Endothelial cell of umbilical vein (primary cell): Measurements from ENCODE around the gene DCPS. TPM values are rescaled to one million over a fixed set of nuclear protein-coding genes. Genes with fewer than 3 reads are reported as not detected.

Experiments used
- BruUV-seq: library from RNA; stranded (reverse); fragments of 400-500 nt; replicated peaks from 2 replicates; lab custom pipeline; 2021; lab: Mats Ljungman, UMichigan
- CTCF ChIA-PET: fragments of 300-600, 350-600 bp; sonication (Branson Sonifier 250); formaldehyde crosslinking; loops from one replicate; lab custom pipeline; 2021; ENCODE audit warnings: antibody characterized with exemption, inconsistent platforms; lab: Charles Lee
- POLR2A ChIA-PET: fragments of 300-600, 350-600 bp; sonication (Branson Sonifier 250); formaldehyde crosslinking; loops from one replicate; lab custom pipeline; 2021; ENCODE audit warnings: antibody characterized with exemption, inconsistent platforms; lab: Charles Lee
- DNase-seq: peaks from one replicate; pipeline ENCODE4 v3.0.0-alpha.2; 2011; ENCODE audit warnings: low read depth, low spot score
- FAIRE-seq: peaks from 2 replicates; lab custom pipeline; 2011; peaks lifted over from hg19 to GRCh38; lab: Jason Lieb, UNC
- H2AFZ ChIP-seq: 2 replicates; pipeline ENCODE4 v1.6.0; 2012; ENCODE audit warnings: low read depth, low read length, control low read depth, inconsistent platforms
- H3K27ac ChIP-seq: 2 replicates; pipeline ENCODE4 v1.5.1; 2011; ENCODE audit warnings: low read depth, mild to moderate bottlenecking, control low read depth, low read length, moderate library complexity; ENCODE audit not compliant: insufficient read depth
- H3K27me3 ChIP-seq, 2 experiments: 2 replicates each; pipeline versions ENCODE4 v1.6.0 to v1.6.1; 2011; ENCODE audit warnings: low read length in 2 of 2, mixed read lengths in 1 of 2; ENCODE audit not compliant: control insufficient read depth in 2 of 2, insufficient read depth in 2 of 2
- H3K36me3 ChIP-seq, 2 experiments: 2 replicates in 1 of 2; 3 replicates in 1 of 2; pipeline ENCODE4 v1.5.1; 2011; ENCODE audit warnings: low read length in 2 of 2, mild to moderate bottlenecking in 1 of 2, moderate library complexity in 1 of 2; ENCODE audit not compliant: control insufficient read depth in 2 of 2, insufficient read depth in 2 of 2; ENCODE audit errors: extremely low read depth in 1 of 2
- H3K4me1 ChIP-seq: 3 replicates; pipeline ENCODE4 v1.5.1; 2011; ENCODE audit warnings: mild to moderate bottlenecking, low read length; ENCODE audit not compliant: control insufficient read depth, insufficient read depth; ENCODE audit errors: extremely low read depth
- H3K4me2 ChIP-seq: 2 replicates; pipeline ENCODE4 v1.6.1; 2011; ENCODE audit warnings: low read length, control low read depth, mixed read lengths; ENCODE audit not compliant: insufficient read depth
- H3K4me3 ChIP-seq, 3 experiments: fragments of 200-600 bp in 1 of 3; sonication (generic), shearing (Covaris generic) in 1 of 3; replicated peaks in 1 of 3; 2 replicates each; pipeline ENCODE4 v1.5.1; 2011 to 2016; ENCODE audit warnings: control low read depth in 3 of 3, low read length in 3 of 3, mild to moderate bottlenecking in 2 of 3, inconsistent platforms in 1 of 3, low read depth in 1 of 3, moderate library complexity in 1 of 3; ENCODE audit not compliant: insufficient read depth in 1 of 3
- H3K79me2 ChIP-seq: 2 replicates; pipeline ENCODE4 v1.6.0; 2012; ENCODE audit warnings: low read length, inconsistent platforms; ENCODE audit not compliant: control insufficient read depth, insufficient read depth
- H3K9ac ChIP-seq: replicated peaks from 2 replicates; pipeline ENCODE3; 2011; ENCODE audit warnings: low read length, control low read depth; ENCODE audit not compliant: insufficient read depth; ENCODE audit errors: extremely low read depth
- H3K9me1 ChIP-seq: replicated peaks from 3 replicates; pipeline ENCODE4 v1.6.0; 2011; ENCODE audit warnings: mild to moderate bottlenecking, low read length; ENCODE audit not compliant: control insufficient read depth, insufficient read depth; ENCODE audit errors: extremely low read depth
- H3K9me3 ChIP-seq: replicated peaks from 2 replicates; pipeline ENCODE4 v1.5.1; 2012; ENCODE audit warnings: low read length, inconsistent platforms; ENCODE audit not compliant: control insufficient read depth, insufficient read depth
- H4K20me1 ChIP-seq: replicated peaks from 2 replicates; pipeline ENCODE3; 2011; ENCODE audit warnings: mild to moderate bottlenecking, low read length; ENCODE audit not compliant: control insufficient read depth, insufficient read depth; ENCODE audit errors: extremely low read depth
- EZH2 ChIP-seq: IDR thresholded peaks from 2 replicates; pipeline ENCODE4 v1.6.1; 2012; ENCODE audit warnings: borderline replicate concordance, low read depth, mild to moderate bottlenecking, moderate library complexity, low read length, inconsistent platforms; ENCODE audit not compliant: severe bottlenecking
- FOS ChIP-seq: IDR thresholded peaks from 2 replicates; pipeline ENCODE4 v1.6.1; 2011; ENCODE audit warnings: mild to moderate bottlenecking, low read length, moderate library complexity, borderline replicate concordance; ENCODE audit not compliant: insufficient read depth
- GATA2 ChIP-seq: IDR thresholded peaks from 2 replicates; pipeline ENCODE4 v1.7.0; 2011; ENCODE audit warnings: low read depth, mild to moderate bottlenecking, moderate library complexity, mixed read lengths, low read length; ENCODE audit not compliant: insufficient read length, insufficient read depth
- JUN ChIP-seq: IDR thresholded peaks from 2 replicates; pipeline ENCODE4 v1.6.1; 2011; ENCODE audit warnings: borderline replicate concordance, low read depth; ENCODE audit not compliant: insufficient read length, insufficient read depth
- MAX ChIP-seq: IDR thresholded peaks from 2 replicates; pipeline ENCODE4 v1.6.1; 2011; ENCODE audit not compliant: insufficient read depth, insufficient read length
- MYC ChIP-seq: IDR thresholded peaks from one replicate; pipeline ENCODE4 v1.6.1; 2011; ENCODE audit warnings: mild to moderate bottlenecking, low read depth, low read length
- POLR2A ChIP-seq: IDR thresholded peaks from 2 replicates; pipeline ENCODE4 v1.6.1; 2012; ENCODE audit warnings: low read depth, mild to moderate bottlenecking, control low read depth, low read length
- POLR2AphosphoS5 ChIP-seq: IDR thresholded peaks from 2 replicates; pipeline ENCODE4 v1.6.1; 2012; ENCODE audit warnings: low read depth, mild to moderate bottlenecking, control low read depth, low read length, moderate library complexity; ENCODE audit not compliant: insufficient read depth
- dilution Hi-C: fragments of 300-500 bp; cut with MboI; formaldehyde crosslinking; loops from one replicate; pipeline ENCODE4 v1.15.0; 2019; ENCODE audit warnings: low sequenced_read_pairs; ENCODE audit not compliant: extremely low pct_ligation_motif_present
- intact Hi-C: fragments of 100-400 bp; cut with micrococcal nuclease; formaldehyde crosslinking; loops from one replicate; pipeline ENCODE4 v1.10.0; 2022
- polyA plus RNA-seq, 4 experiments: library from polyadenylated mRNA; depleted of rRNA in 3 of 4; stranded (reverse) in 3 of 4; unstranded in 1 of 4; fragments of >200 nt; gene quantifications; 2 replicates each; pipeline versions ENCODE4 v1.2.1 to v1.2.3, GENCODE V29; 2011 to 2012; ENCODE audit warnings: missing spikeins in 1 of 4
- total RNA-seq: library from RNA; stranded (reverse); gene quantifications from 2 replicates; pipeline ENCODE4 v1.2.3, GENCODE V29; 2021
- TF ChIP-seq, protein P1 (sequence below), 2 donors: IDR thresholded peaks; 1 replicate in 1 of 2; 2 replicates in 1 of 2; pipeline ENCODE4 v1.5.1; 2011; ENCODE audit warnings: low read length in 2 of 2, mild to moderate bottlenecking in 2 of 2, moderate library complexity in 2 of 2, control low read depth in 1 of 2, inconsistent platforms in 1 of 2, low read depth in 1 of 2; ENCODE audit not compliant: insufficient read depth in 1 of 2; ENCODE audit errors: extremely low read depth in 1 of 2

The DCPS gene
- total and polyA plus RNA-seq, 2 donors (not counting 3 experiments of a cell fraction or from before 2014, with no cell fraction given) = 19.6 to 36.0 TPM

GRCh38 chr11:126391970-126392632, 88.2 kb downstream of the DCPS start:
- dilution Hi-C loops (no loop called here), intact Hi-C loops (loop anchor here (1.0 kb wide), 1 partner anchor 82 kb away; no protein-coding TSS in a partner anchor)
- no TSS peak for BruUV-seq
- H3K36me3 ChIP-seq = no peaks in the 10 kb centered on the region
- H3K9ac ChIP-seq = no peak overlapping the region
- no peaks in the 10 kb centered on the region for H3K27me3 ChIP-seq
- no peaks in the 10 kb centered on the region for H3K4me1 ChIP-seq
- no peak overlapping the region for H3K4me3 ChIP-seq
- POLR2A ChIA-PET = no interaction called here
- H3K9me1 ChIP-seq = no peaks in the 10 kb centered on the region
- no peak overlapping the region for H2AFZ ChIP-seq
- no peaks in the 10 kb centered on the region for H3K9me3 ChIP-seq
- H3K27ac ChIP-seq = no peak overlapping the region
- no peaks in the 10 kb centered on the region for H3K79me2 ChIP-seq
- H3K4me2 ChIP-seq = no peak overlapping the region
- no peaks in the 10 kb centered on the region for H4K20me1 ChIP-seq
- TF ChIP-seq EZH2 = no peak
- no peak for TF ChIP-seq GATA2
- no peak for TF ChIP-seq FOS
- TF ChIP-seq POLR2A = no peak
- no peak for TF ChIP-seq JUN
- TF ChIP-seq MAX = no peak
- TF ChIP-seq MYC = no peak
- CTCF ChIA-PET = interaction anchor here (0.7 to 1.6 kb wide), 2 partner anchors 81 to 88 kb away, joined by 4 to 12 read pairs; partner anchors contain the start of gene DCPS
- no peak for FAIRE-seq
- DNase-seq = no peak

- Histone ChIP-seq H3K9ac (no peak overlapping the region), H3K4me3 (no peak overlapping the region), H2AFZ (no peak overlapping the region), H3K4me1 (no peaks in the 10 kb centered on the region), H3K27me3 (no peaks in the 10 kb centered on the region), H3K27ac (no peak overlapping the region), H3K79me2 (no peaks in the 10 kb centered on the region), H4K20me1 (no peaks in the 10 kb centered on the region), H3K9me1 (no peaks in the 10 kb centered on the region), H3K4me2 (no peak overlapping the region), H3K36me3 (no peaks in the 10 kb centered on the region), H3K9me3 (no peaks in the 10 kb centered on the region)
- POLR2A ChIA-PET = no interaction called here
- intact Hi-C loops = loop anchor here (1.0 kb wide), 1 partner anchor 82 kb away; no protein-coding TSS in a partner anchor
- no peak for TF ChIP-seq EZH2
- TF ChIP-seq POLR2AphosphoS5 = no peak
- TF ChIP-seq JUN = no peak
- TF ChIP-seq, protein P1, sequence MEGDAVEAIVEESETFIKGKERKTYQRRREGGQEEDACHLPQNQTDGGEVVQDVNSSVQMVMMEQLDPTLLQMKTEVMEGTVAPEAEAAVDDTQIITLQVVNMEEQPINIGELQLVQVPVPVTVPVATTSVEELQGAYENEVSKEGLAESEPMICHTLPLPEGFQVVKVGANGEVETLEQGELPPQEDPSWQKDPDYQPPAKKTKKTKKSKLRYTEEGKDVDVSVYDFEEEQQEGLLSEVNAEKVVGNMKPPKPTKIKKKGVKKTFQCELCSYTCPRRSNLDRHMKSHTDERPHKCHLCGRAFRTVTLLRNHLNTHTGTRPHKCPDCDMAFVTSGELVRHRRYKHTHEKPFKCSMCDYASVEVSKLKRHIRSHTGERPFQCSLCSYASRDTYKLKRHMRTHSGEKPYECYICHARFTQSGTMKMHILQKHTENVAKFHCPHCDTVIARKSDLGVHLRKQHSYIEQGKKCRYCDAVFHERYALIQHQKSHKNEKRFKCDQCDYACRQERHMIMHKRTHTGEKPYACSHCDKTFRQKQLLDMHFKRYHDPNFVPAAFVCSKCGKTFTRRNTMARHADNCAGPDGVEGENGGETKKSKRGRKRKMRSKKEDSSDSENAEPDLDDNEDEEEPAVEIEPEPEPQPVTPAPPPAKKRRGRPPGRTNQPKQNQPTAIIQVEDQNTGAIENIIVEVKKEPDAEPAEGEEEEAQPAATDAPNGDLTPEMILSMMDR (IDR thresholded peaks at IDR 0.05; ENCODE audit: extremely low read depth in 1 of 2, insufficient read depth in 1 of 2, low read depth in 1 of 2, low read length in 2 of 2) = no peak
- no peak for TF ChIP-seq MAX
- no peak for TF ChIP-seq GATA2
- no peak for TF ChIP-seq MYC
- no peak for TF ChIP-seq POLR2A
- no peak for TF ChIP-seq FOS
- FAIRE-seq (no peak), DNase-seq (no peak)
- CTCF ChIA-PET = interaction anchor here (0.7 to 1.6 kb wide), 2 partner anchors 82 to 89 kb away, joined by 4 to 12 read pairs; partner anchors contain the start of gene DCPS
- dilution Hi-C loops = no loop called here
- BruUV-seq = no TSS peak
These were observed 88.8 kb downstream of the DCPS start for GRCh38 chr11:126392633-126393013.
